Measurements from ENCODE around the gene DNAJC5G. TPM values are rescaled to one million over a fixed set of nuclear protein-coding genes. Genes with fewer than 3 reads are reported as not detected.

Gene DNAJC5G
- total and polyA plus RNA-seq, 9 of the 15 experiments (the other 6 are each of a cell fraction or from before 2014, with no cell fraction given): not detected

DNA sequence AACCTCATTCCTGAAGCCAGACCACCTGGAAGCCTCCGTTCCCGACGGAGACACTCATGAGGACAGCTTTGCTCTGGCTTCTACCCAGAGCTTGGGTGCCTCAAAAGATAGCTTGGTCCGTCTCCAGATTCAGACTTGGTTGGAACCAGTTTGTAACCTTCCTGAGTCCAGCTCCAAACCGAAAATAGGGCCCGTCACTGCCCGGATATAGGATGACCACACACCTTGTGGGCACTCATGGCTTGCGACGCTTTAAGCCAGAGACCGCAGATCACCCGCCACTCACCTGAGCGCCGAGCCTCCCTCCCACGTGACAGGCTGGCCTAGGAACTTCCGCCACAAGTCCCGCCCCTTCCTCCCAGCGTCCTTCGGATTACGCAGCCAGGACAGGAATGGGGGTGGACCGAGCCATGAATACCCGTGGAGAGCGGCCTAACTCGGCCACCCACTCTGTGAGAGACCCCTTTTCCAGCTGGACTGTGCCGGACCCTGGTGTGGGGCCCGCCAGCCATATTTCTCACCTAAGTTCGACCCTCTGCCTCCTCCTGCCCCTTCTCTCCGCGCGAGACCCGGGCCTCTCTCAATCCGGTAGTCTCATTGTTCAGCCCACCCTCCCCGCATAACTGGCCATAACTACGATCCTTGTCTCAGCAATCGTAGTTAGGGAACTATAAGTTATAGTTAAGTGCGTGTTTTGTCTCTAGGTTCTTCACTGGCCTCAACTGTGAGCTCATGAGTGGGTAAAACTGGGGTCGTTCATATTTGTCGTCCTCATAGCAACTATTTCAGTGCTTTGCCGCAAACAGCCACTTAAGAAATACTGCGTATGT, 47.7 kb downstream of the DNAJC5G start, which contains the start of gene MPV17 (continued):
- TF ChIP-seq NEUROD1 (IDR thresholded peaks at IDR 0.05; ENCODE audit: borderline replicate concordance, low read depth, low read length, partially characterized antibody) (no peak), CCAR2 (IDR thresholded peaks at IDR 0.05; ENCODE audit: low read depth, low read length) (no peak), ZNF707 (CRISPR knock-in tag; conservative IDR thresholded peaks at IDR 0.05) (no peak), IFI16 (CRISPR knock-in tag; IDR thresholded peaks at IDR 0.05) (no peak), ZFPM2 (CRISPR knock-in tag; IDR thresholded peaks at IDR 0.05) (no peak), ZNF174 (CRISPR knock-in tag; IDR thresholded peaks at IDR 0.05) (no peak), DNMT1 (IDR thresholded peaks at IDR 0.05) (no peak), ILK (tag; IDR thresholded peaks at IDR 0.05; ENCODE audit: borderline replicate concordance, low read depth) (no peak), POLR2B (IDR thresholded peaks at IDR 0.05; ENCODE audit: low read depth, partially characterized antibody) (peak; percentile 93), RFX1 (IDR thresholded peaks at IDR 0.05) (no peak), HLTF (IDR thresholded peaks at IDR 0.05) (no peak), ZNF3 (CRISPR knock-in tag; IDR thresholded peaks at IDR 0.05) (peak; percentile 47; the same call in 1 of the 2 replicates), KLF16 (IDR thresholded peaks at IDR 0.05) (no peak), ZNF431 (CRISPR knock-in tag; IDR thresholded peaks at IDR 0.05) (no peak; the same call in 1 of the 2 replicates), STAT5B (CRISPR knock-in tag; IDR thresholded peaks at IDR 0.05) (no peak), FUS (optimal IDR thresholded peaks at IDR 0.05; ENCODE audit: low read depth, low read length) (no peak), MTA2 (IDR thresholded peaks at IDR 0.05; ENCODE audit: low read depth) (no peak)
- TF ChIP-seq, protein P1, sequence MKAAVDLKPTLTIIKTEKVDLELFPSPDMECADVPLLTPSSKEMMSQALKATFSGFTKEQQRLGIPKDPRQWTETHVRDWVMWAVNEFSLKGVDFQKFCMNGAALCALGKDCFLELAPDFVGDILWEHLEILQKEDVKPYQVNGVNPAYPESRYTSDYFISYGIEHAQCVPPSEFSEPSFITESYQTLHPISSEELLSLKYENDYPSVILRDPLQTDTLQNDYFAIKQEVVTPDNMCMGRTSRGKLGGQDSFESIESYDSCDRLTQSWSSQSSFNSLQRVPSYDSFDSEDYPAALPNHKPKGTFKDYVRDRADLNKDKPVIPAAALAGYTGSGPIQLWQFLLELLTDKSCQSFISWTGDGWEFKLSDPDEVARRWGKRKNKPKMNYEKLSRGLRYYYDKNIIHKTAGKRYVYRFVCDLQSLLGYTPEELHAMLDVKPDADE (conservative IDR thresholded peaks at IDR 0.05; ENCODE audit: control insufficient read depth, low read depth, low read length): no peak
- TF ChIP-seq, protein P2, sequence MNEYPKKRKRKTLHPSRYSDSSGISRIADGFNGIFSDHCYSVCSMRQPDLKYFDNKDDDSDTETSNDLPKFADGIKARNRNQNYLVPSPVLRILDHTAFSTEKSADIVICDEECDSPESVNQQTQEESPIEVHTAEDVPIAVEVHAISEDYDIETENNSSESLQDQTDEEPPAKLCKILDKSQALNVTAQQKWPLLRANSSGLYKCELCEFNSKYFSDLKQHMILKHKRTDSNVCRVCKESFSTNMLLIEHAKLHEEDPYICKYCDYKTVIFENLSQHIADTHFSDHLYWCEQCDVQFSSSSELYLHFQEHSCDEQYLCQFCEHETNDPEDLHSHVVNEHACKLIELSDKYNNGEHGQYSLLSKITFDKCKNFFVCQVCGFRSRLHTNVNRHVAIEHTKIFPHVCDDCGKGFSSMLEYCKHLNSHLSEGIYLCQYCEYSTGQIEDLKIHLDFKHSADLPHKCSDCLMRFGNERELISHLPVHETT (CRISPR knock-in tag; conservative IDR thresholded peaks at IDR 0.05 in 1 of 2, IDR thresholded peaks at IDR 0.05 in 1 of 2): 0 out of 4 replicates have a peak, but pooled peaks of 1 of the 2 experiments have one; percentile 28

All from K562 (cell line).